GM23248 (cell line): ENCODE results near the gene MAPK10. TPM values are rescaled to one million over a fixed set of nuclear protein-coding genes. Genes with fewer than 3 reads are reported as not detected.

ENCODE experiments used
- DNase-seq: peaks from one replicate; pipeline ENCODE4 v3.0.0-alpha.2; 2015
- H2AFZ ChIP-seq: fragments of 200-600 bp; sonication (generic); 2 replicates; pipeline ENCODE4 v1.6.1; 2016; ENCODE audit warnings: antibody characterized with exemption
- H3F3A ChIP-seq: fragments of 200-600 bp; sonication (generic); 2 replicates; pipeline ENCODE4 v1.6.1; 2016; ENCODE audit warnings: mild to moderate bottlenecking, antibody characterized with exemption, mixed run types; ENCODE audit not compliant: insufficient read depth
- H3K27ac ChIP-seq: fragments of 200-600 bp; sonication (generic); 2 replicates; pipeline ENCODE4 v1.5.1; 2016; ENCODE audit warnings: mild to moderate bottlenecking
- H3K27me3 ChIP-seq: fragments of 200-600 bp; sonication (generic); replicated peaks from 2 replicates; pipeline ENCODE4 v1.6.1; 2016; ENCODE audit warnings: mild to moderate bottlenecking; ENCODE audit not compliant: insufficient read depth
- H3K36me3 ChIP-seq: fragments of 200-600 bp; sonication (generic); 2 replicates; pipeline ENCODE4 v1.6.1; 2016; ENCODE audit warnings: low read depth, mild to moderate bottlenecking
- H3K4me1 ChIP-seq: fragments of 200-600 bp; sonication (generic); 2 replicates; pipeline ENCODE4 v1.6.1; 2016; ENCODE audit warnings: mild to moderate bottlenecking; ENCODE audit not compliant: insufficient read depth
- H3K4me2 ChIP-seq: fragments of 200-600 bp; sonication (generic); one replicate; pipeline ENCODE4 v1.6.1; 2016; ENCODE audit warnings: mild to moderate bottlenecking; ENCODE audit not compliant: unreplicated experiment
- H3K4me3 ChIP-seq: fragments of 200-600 bp; sonication (generic); 2 replicates; pipeline ENCODE4 v1.5.1; 2016; ENCODE audit warnings: mild to moderate bottlenecking
- H3K79me2 ChIP-seq: fragments of 200-600 bp; sonication (generic); 2 replicates; pipeline ENCODE4 v1.6.1; 2016; ENCODE audit warnings: mild to moderate bottlenecking; ENCODE audit not compliant: insufficient read depth
- H3K9ac ChIP-seq: fragments of 200-600 bp; sonication (generic); 2 replicates; pipeline ENCODE4 v1.6.1; 2016; ENCODE audit warnings: mild to moderate bottlenecking
- H3K9me2 ChIP-seq: fragments of 200-600 bp; sonication (generic); 2 replicates; pipeline ENCODE4 v1.6.1; 2016; ENCODE audit warnings: mixed run types, mild to moderate bottlenecking, moderate library complexity; ENCODE audit not compliant: insufficient read depth
- H3K9me3 ChIP-seq: fragments of 200-600 bp; sonication (generic); one replicate; pipeline ENCODE4 v1.6.1; 2017; ENCODE audit warnings: low read depth
- H4K20me1 ChIP-seq: fragments of 200-600 bp; sonication (generic); 2 replicates; pipeline ENCODE4 v1.6.0; 2016; ENCODE audit not compliant: insufficient read depth
- EZH2 ChIP-seq: fragments of 200-600 bp; sonication (generic); IDR thresholded peaks from 2 replicates; pipeline ENCODE4 v1.6.1; 2018; ENCODE audit warnings: antibody characterized with exemption, mild to moderate bottlenecking; ENCODE audit not compliant: insufficient read depth, poor library complexity, severe bottlenecking
- EZH2phosphoT487 ChIP-seq: fragments of 200-600 bp; sonication (generic); IDR thresholded peaks from 2 replicates; pipeline ENCODE4 v1.6.1; 2018; ENCODE audit warnings: antibody characterized with exemption, moderate library complexity, mild to moderate bottlenecking, low read depth; ENCODE audit not compliant: insufficient read depth
- WGBS, 2 experiments: methylation state at CpG; one replicate each; pipeline ENCODE4 v1.1.6; 2015 to 2017; ENCODE audit warnings: low lambda C conversion rate in 2 of 2, low coverage in 1 of 2; ENCODE audit errors: missing lambda C conversion rate in 2 of 2; 5-methylcytosine and 5-hydroxymethylcytosine counted together
- in situ Hi-C: fragments of 300-500 bp; cut with MboI; formaldehyde crosslinking; loops from 2 replicates; pipeline ENCODE4 v1.15.0; 2020
- polyA plus RNA-seq: library from polyadenylated mRNA; unstranded; fragments of >200 nt; fragmentation: Nextera tagmentation; extraction: Ambion mirVana; gene quantifications from 2 replicates; pipeline ENCODE4 v1.2.1, GENCODE V29; 2016
- total RNA-seq: library from RNA; depleted of rRNA; stranded (reverse); fragments of >200 nt; shearing (Covaris generic); gene quantifications from 2 replicates; pipeline ENCODE4 v1.2.3, GENCODE V29; 2014

The MAPK10 gene
- total and polyA plus RNA-seq, 2 experiments from 2014 or later = 0.73 to 1.3 TPM

GRCh38 chr4:86386201-86386600 is 26.3 kb upstream of the MAPK10 start:
- Histone ChIP-seq H2AFZ (no peak overlapping the region), H3K27ac (no peak overlapping the region), H3F3A (no peaks in the 10 kb centered on the region), H3K36me3 (no peaks in the 10 kb centered on the region), H3K9me3 (no peaks in the 10 kb centered on the region), H3K4me2 (no peak overlapping the region), H3K9ac (no peak overlapping the region), H4K20me1 (no peaks in the 10 kb centered on the region), H3K79me2 (no peaks in the 10 kb centered on the region), H3K4me3 (no peak overlapping the region), H3K27me3 (no peaks in the 10 kb centered on the region), H3K9me2 (no peaks in the 10 kb centered on the region), H3K4me1 (no peaks in the 10 kb centered on the region)
- TF ChIP-seq EZH2 = no peak
- no peak for TF ChIP-seq EZH2phosphoT487
- in situ Hi-C loops = no loop called here
- no peak for DNase-seq
- WGBS, 2 experiments = 86% methylated on average over 5 of the region's 5 CpGs

- DNase-seq = no peak
- H3F3A ChIP-seq = no peaks in the 10 kb centered on the region
- 34 to 38% methylated on average over 4 of the region's 4 CpGs for WGBS, 2 experiments
- no peak overlapping the region for H3K9ac ChIP-seq
- H4K20me1 ChIP-seq = no peaks in the 10 kb centered on the region
- H3K79me2 ChIP-seq = no peaks in the 10 kb centered on the region
- in situ Hi-C loops = no loop called here
- no peaks in the 10 kb centered on the region for H3K4me1 ChIP-seq
- no peak overlapping the region for H3K27ac ChIP-seq
- H3K27me3 ChIP-seq = no peaks in the 10 kb centered on the region
- H3K9me2 ChIP-seq = no peaks in the 10 kb centered on the region
- no peak overlapping the region for H3K4me3 ChIP-seq
- H3K36me3 ChIP-seq = no peaks in the 10 kb centered on the region
- no peak overlapping the region for H2AFZ ChIP-seq
- TF ChIP-seq EZH2 = no peak
- H3K9me3 ChIP-seq = no peaks in the 10 kb centered on the region
- H3K4me2 ChIP-seq = no peak overlapping the region
Measured at GRCh38 chr4:86381431-86381830, 21.6 kb upstream of the MAPK10 start.

- H3K4me2 ChIP-seq = no peak overlapping the region
- no peak for DNase-seq
- no peaks in the 10 kb centered on the region for H3K36me3 ChIP-seq
- TF ChIP-seq EZH2phosphoT487 (no peak), EZH2 (no peak)
- H3K9me2 ChIP-seq = no peaks in the 10 kb centered on the region
- H3F3A ChIP-seq = no peaks in the 10 kb centered on the region
- H3K79me2 ChIP-seq = no peaks in the 10 kb centered on the region
- no peak overlapping the region for H3K4me3 ChIP-seq
- H4K20me1 ChIP-seq = no peaks in the 10 kb centered on the region
- H3K9me3 ChIP-seq = no peaks in the 10 kb centered on the region
- H3K9ac ChIP-seq = no peak overlapping the region
- no peak overlapping the region for H2AFZ ChIP-seq
- no peaks in the 10 kb centered on the region for H3K4me1 ChIP-seq
- H3K27ac ChIP-seq = no peak overlapping the region
- in situ Hi-C loops = no loop called here
- no peaks in the 10 kb centered on the region for H3K27me3 ChIP-seq
Measured at GRCh38 chr4:86380181-86380724, 20.4 kb upstream of the MAPK10 start.

- Histone ChIP-seq H3K4me3 (no peak overlapping the region), H3F3A (no peaks in the 10 kb centered on the region), H2AFZ (no peak overlapping the region), H3K9ac (no peak overlapping the region), H3K4me1 (no peaks in the 10 kb centered on the region), H3K79me2 (no peaks in the 10 kb centered on the region), H3K9me2 (no peaks in the 10 kb centered on the region), H4K20me1 (no peaks in the 10 kb centered on the region), H3K27ac (no peak overlapping the region), H3K27me3 (no peaks in the 10 kb centered on the region), H3K4me2 (no peak overlapping the region), H3K9me3 (no peaks in the 10 kb centered on the region), H3K36me3 (no peaks in the 10 kb centered on the region)
- TF ChIP-seq EZH2 = no peak
- TF ChIP-seq EZH2phosphoT487 = no peak
- no peak for DNase-seq
- in situ Hi-C loops = no loop called here
- 40 to 47% methylated on average over 1 of the region's 1 CpG for WGBS, 2 experiments
Measured at GRCh38 chr4:86376850-86377249, 17.0 kb upstream of the MAPK10 start.

DNA sequence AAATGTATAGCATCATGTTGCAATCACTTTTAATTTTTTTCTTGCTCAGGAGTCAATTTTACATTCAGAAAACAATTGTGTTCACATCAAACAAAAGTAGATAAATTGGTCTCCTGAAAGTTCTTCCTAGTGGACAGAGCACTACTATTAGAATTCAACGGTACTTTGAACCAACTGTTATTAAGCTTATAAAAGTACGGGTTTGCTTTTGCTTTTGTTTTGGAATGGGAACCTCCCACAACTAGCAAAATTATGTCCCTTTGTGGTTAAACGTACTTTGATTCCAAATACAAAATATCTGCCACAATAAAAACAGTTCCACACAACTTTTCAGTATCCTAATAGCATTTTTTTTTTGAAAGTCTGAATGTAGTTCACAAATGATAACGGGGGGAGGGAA is 8.6 kb upstream of the MAPK10 start:
- DNase-seq = peak; percentile 12
- TF ChIP-seq EZH2phosphoT487 (no peak), EZH2 (no peak)

More for the DNA sequence above, 8.6 kb upstream of the MAPK10 start:
- no peak overlapping the region for H3K9ac ChIP-seq
- H3K27me3 ChIP-seq = no peaks in the 10 kb centered on the region
- no peaks in the 10 kb centered on the region for H4K20me1 ChIP-seq
- in situ Hi-C loops = no loop called here
- no peaks in the 10 kb centered on the region for H3K9me3 ChIP-seq
- no peaks in the 10 kb centered on the region for H3K9me2 ChIP-seq
- H3K4me1 ChIP-seq = peaks cover 11% of the 10 kb centered on the region
- 0 out of 2 replicates have a peak, but pooled peaks cover 7% of the 10 kb centered on the region for H3F3A ChIP-seq
- 24 to 26% methylated on average over 4 of the region's 4 CpGs for WGBS, 2 experiments
- no peak overlapping the region for H3K4me3 ChIP-seq
- H2AFZ ChIP-seq = peak overlapping the region; percentile 57; the same call in 1 of the 2 replicates
- H3K36me3 ChIP-seq = no peaks in the 10 kb centered on the region
- no peak overlapping the region for H3K27ac ChIP-seq
- H3K79me2 ChIP-seq = no peaks in the 10 kb centered on the region
- H3K4me2 ChIP-seq = peak overlapping the region; percentile 39
